Mammary epithelial cell (primary cell): ENCODE data around the gene RAPH1.

Source experiments
- CTCF ChIP-seq, 2 donors: IDR thresholded peaks in 1 of 2; conservative IDR thresholded peaks in 1 of 2; 2 replicates each; pipeline ENCODE4 v1.5.1; 2011 to 2012; ENCODE audit warnings: inconsistent platforms in 2 of 2, low read length in 2 of 2, mild to moderate bottlenecking in 2 of 2, control low read depth in 1 of 2, low read depth in 1 of 2; ENCODE audit not compliant: insufficient read depth in 1 of 2; ENCODE audit errors: extremely low read depth in 1 of 2
- EZH2 ChIP-seq: IDR thresholded peaks from 2 replicates; pipeline ENCODE4 v1.6.1; 2012; ENCODE audit warnings: low read length, inconsistent platforms, borderline replicate concordance

DNA sequence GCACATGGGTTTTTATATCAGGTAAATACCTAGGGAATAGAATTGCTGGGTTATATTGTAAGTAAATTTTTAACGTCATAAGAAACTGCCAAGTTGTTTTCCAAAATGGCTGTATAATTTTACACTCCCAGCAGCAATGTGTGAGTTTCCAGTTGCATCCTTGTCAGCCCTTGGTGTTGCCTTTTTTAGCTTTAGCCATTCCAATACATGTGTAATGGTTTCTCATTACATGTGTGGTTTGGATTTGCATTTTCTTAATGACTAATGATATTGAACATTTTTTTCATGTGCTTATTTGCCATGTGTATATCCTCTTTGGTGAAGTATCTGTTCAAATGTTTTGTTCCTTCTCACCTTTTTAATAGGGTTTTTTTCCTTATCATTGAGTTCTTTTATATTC lies 136.1 kb downstream of the RAPH1 start:
- TF ChIP-seq EZH2 (no peak), CTCF (conservative IDR thresholded peaks at IDR 0.05 in 1 of 2, IDR thresholded peaks at IDR 0.05 in 1 of 2; ENCODE audit: extremely low read depth in 1 of 2, insufficient read depth in 1 of 2, low read depth in 1 of 2, low read length in 2 of 2) (no peak)
